T-cell (primary cell): ENCODE results near the gene C9orf152. TPM values are rescaled to one million over a fixed set of nuclear protein-coding genes. Genes with fewer than 3 reads are reported as not detected.
A peak's percentile ranks its signal among the peaks of the same experiment; 100 is the strongest.

Source experiments
- ATAC-seq, 4 experiments: fragments of 200-7000 bp in 3 of 4; fragments of 150-1000 bp in 1 of 4; cut with Tn5 transposase; replicated peaks in 1 of 4; 1 replicate in 3 of 4; 2 replicates in 1 of 4; pipeline ENCODE4 v1.10.0; 2021; ENCODE audit warnings: moderate library complexity in 3 of 4, mild to moderate bottlenecking in 2 of 4, moderate number of reproducible peaks in 1 of 4
- CTCF ChIA-PET, 2 donors: fragments of 300-600 bp; sonication (Branson Sonifier 250); formaldehyde crosslinking; loops; one replicate each; lab custom pipeline; 2022; ENCODE audit warnings: antibody characterized with exemption in 2 of 2; lab: Charles Lee
- POLR2A ChIA-PET, 2 donors: fragments of 300-600 bp; sonication (Branson Sonifier 250); formaldehyde crosslinking; loops; one replicate each; lab custom pipeline; 2022; ENCODE audit warnings: antibody characterized with exemption in 2 of 2; lab: Charles Lee
- DNase-seq, 35 experiments: peaks; one replicate each; pipeline versions ENCODE4 v3.0.0 to v3.0.0-alpha.2; 2013 to 2023
- H3K27ac ChIP-seq: one replicate; pipeline ENCODE4 v1.5.1; 2013; ENCODE audit warnings: low read length
- H3K27me3 ChIP-seq, 2 experiments: replicated peaks in 1 of 2; 1 replicate in 1 of 2; 2 replicates in 1 of 2; pipeline versions ENCODE4 v1.6.1 to v1.7.0; 2013; ENCODE audit warnings: low read length in 1 of 2, mixed read lengths in 1 of 2; ENCODE audit not compliant: control insufficient read depth in 2 of 2, insufficient read depth in 2 of 2; ENCODE audit errors: extremely low read depth in 1 of 2
- H3K36me3 ChIP-seq, 2 donors: 1 replicate in 1 of 2; 2 replicates in 1 of 2; pipeline versions ENCODE4 v1.6.1 to v1.7.0; 2013; ENCODE audit warnings: low read length in 1 of 2; ENCODE audit not compliant: control insufficient read depth in 2 of 2, insufficient read depth in 1 of 2; ENCODE audit errors: extremely low read depth in 1 of 2
- H3K4me1 ChIP-seq, 2 experiments: 1 replicate in 1 of 2; 2 replicates in 1 of 2; pipeline versions ENCODE4 v1.6.1 to v1.7.0; 2013; ENCODE audit warnings: low read length in 2 of 2, mixed read lengths in 1 of 2; ENCODE audit not compliant: insufficient read depth in 2 of 2, control insufficient read depth in 1 of 2; ENCODE audit errors: extremely low read depth in 1 of 2
- H3K4me3 ChIP-seq, 2 donors: 1 replicate in 1 of 2; 2 replicates in 1 of 2; pipeline versions ENCODE4 v1.5.1 to v1.7.0; 2013; ENCODE audit warnings: mild to moderate bottlenecking in 2 of 2, low read length in 1 of 2, moderate library complexity in 1 of 2; ENCODE audit not compliant: control insufficient read depth in 1 of 2; ENCODE audit errors: extremely low read depth in 1 of 2
- H3K9me3 ChIP-seq: 2 replicates; pipeline ENCODE4 v1.7.0; 2013
- H3K27ac Mint-ChIP-seq, 2 donors: one replicate each; pipeline ENCODE4 v1.8.0; 2020 to 2021; ENCODE audit warnings: mild to moderate bottlenecking in 2 of 2, mixed read lengths in 2 of 2
- H3K27me3 Mint-ChIP-seq, 2 donors: one replicate each; pipeline ENCODE4 v1.8.0; 2021 to 2022; ENCODE audit warnings: mixed read lengths in 2 of 2
- H3K36me3 Mint-ChIP-seq: one replicate; pipeline ENCODE4 v1.8.0; 2021; ENCODE audit warnings: mixed read lengths
- H3K4me1 Mint-ChIP-seq, 3 donors: one replicate each; pipeline ENCODE4 v1.8.0; 2020 to 2022; ENCODE audit warnings: mixed read lengths in 3 of 3, mild to moderate bottlenecking in 1 of 3
- H3K4me3 Mint-ChIP-seq, 3 donors: one replicate each; pipeline ENCODE4 v1.8.0; 2020 to 2022; ENCODE audit warnings: mild to moderate bottlenecking in 3 of 3, mixed read lengths in 3 of 3, moderate library complexity in 3 of 3
- H3K9me3 Mint-ChIP-seq, 3 donors: one replicate each; pipeline ENCODE4 v1.8.0; 2020 to 2022; ENCODE audit warnings: mixed read lengths in 3 of 3
- WGBS: methylation state at CpG from one replicate; pipeline ENCODE4 v1.1.5; 2013; ENCODE audit warnings: missing lambda C conversion rate; ENCODE audit not compliant: insufficient coverage; 5-methylcytosine and 5-hydroxymethylcytosine counted together
- total RNA-seq, 35 experiments: library from RNA in 6 of 35; stranded (reverse) in 6 of 35; fragments of 120-200 nt in 1 of 35; gene quantifications; one replicate each; pipeline versions ENCODE4 v1.2.1 to v1.2.4 and lab custom pipeline; 2013 to 2026

C9orf152 gene
- total RNA-seq, 5 donors from 2014 or later (not counting 1 experiment from before 2014, with no cell fraction given): 0.09 to 0.10 (median 0.09) TPM; not detected in 2

DNA sequence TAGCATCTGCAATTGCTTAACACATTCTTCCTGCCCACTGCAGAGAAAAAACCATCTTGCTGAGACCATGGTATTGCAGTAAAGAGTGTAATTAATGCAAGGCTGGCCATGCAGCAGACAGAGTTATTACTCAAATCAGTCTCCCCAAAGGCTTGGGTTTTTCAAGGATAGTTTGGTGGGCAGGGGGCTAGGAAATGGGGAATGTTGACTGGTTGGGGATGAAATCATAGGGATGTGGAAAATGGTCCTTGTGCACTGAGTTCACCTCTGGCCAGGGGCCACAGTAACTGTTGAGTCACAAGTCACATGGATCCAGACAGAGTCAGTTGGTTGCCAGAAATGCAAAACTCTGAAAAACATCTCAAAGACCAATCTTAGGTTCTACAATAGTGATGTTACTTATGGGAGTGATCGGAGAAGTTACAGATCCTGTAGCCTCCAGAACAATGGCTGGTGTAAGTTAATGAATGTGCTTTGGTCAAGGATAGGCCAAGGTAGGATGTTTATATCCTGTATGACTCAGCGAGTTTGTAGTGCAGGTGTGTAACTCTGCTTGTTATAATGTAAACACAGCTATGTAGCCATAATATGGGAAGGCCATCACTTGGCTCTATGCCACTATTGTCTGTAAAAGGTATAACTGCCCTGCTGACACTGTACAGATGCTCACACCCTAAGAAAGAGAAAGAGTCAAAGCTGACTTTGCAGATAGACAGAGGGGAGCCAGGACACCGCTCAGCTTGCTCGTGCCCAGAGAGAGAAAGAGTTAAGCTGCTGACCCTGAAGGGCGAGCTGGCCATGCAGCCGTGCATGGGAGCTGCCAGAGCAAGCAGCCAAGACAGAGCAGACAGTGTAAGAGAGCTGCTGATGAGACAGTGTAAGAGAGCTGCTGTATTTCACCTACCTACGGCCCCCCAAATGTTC, 27.2 kb downstream of the C9orf152 start:
- Mint-ChIP-seq H3K9me3 (peaks cover 0 to 3% (median 3%) of the 10 kb centered on the region in 3 donors), H3K4me3 (no peak overlapping the region), H3K4me1 (peaks cover 0 to 2% (median 0%) of the 10 kb centered on the region in 3 donors), H3K36me3 (no peaks in the 10 kb centered on the region), H3K27ac (no peak overlapping the region), H3K27me3 (no peaks in the 10 kb centered on the region)
- Histone ChIP-seq H3K27me3 (no peaks in the 10 kb centered on the region), H3K9me3 (no peaks in the 10 kb centered on the region), H3K4me3 (no peak overlapping the region), H3K27ac (no peak overlapping the region), H3K4me1 (no peaks in the 10 kb centered on the region), H3K36me3 (no peaks in the 10 kb centered on the region)
- no peak for DNase-seq
- ChIA-PET POLR2A (interaction anchor here in 1 of 2 donors (0.6 kb wide), 1 partner anchor 60 kb away, joined by 3 read pairs; no protein-coding TSS in a partner anchor), CTCF (interaction anchor here in 1 of 2 donors (0.6 kb wide), 1 partner anchor 36 kb away, joined by 3 read pairs; no protein-coding TSS in a partner anchor)
- no peak for ATAC-seq
- 94% methylated on average over 5 of the region's 7 CpGs for WGBS

GRCh38 chr9:110179734-110180133, 28.2 kb downstream of the C9orf152 start:
- ChIA-PET CTCF (interaction anchor here in 1 of 2 donors (0.6 to 0.7 kb wide), 2 partner anchors 12 to 73 kb away, joined by 3 to 4 read pairs; no protein-coding TSS in a partner anchor), POLR2A (interaction anchor here in 1 of 2 donors (0.6 kb wide), 1 partner anchor 59 kb away, joined by 3 read pairs; no protein-coding TSS in a partner anchor)
- H3K4me3 ChIP-seq: no peak overlapping the region
- no peak for ATAC-seq
- no peaks in the 10 kb centered on the region for H3K9me3 ChIP-seq
- H3K4me1 Mint-ChIP-seq: peaks cover 0 to 2% (median 0%) of the 10 kb centered on the region in 3 donors
- H3K9me3 Mint-ChIP-seq: peaks cover 0 to 3% (median 3%) of the 10 kb centered on the region in 3 donors
- no peaks in the 10 kb centered on the region for H3K27me3 ChIP-seq
- H3K27ac ChIP-seq: no peak overlapping the region
- DNase-seq: no peak
- WGBS: no CpG with 5 or more reads among the region's 4 CpGs
- H3K4me1 ChIP-seq: no peaks in the 10 kb centered on the region
- no peaks in the 10 kb centered on the region for H3K36me3 ChIP-seq
- no peaks in the 10 kb centered on the region for H3K27me3 Mint-ChIP-seq
- no peaks in the 10 kb centered on the region for H3K36me3 Mint-ChIP-seq
- no peak overlapping the region for H3K4me3 Mint-ChIP-seq
- H3K27ac Mint-ChIP-seq: no peak overlapping the region

GRCh38 chr9:110178281-110178680, 29.7 kb downstream of the C9orf152 start:
- H3K27ac Mint-ChIP-seq: no peak overlapping the region
- H3K27me3 Mint-ChIP-seq: no peaks in the 10 kb centered on the region
- DNase-seq: no peak
- Histone ChIP-seq H3K27me3 (no peaks in the 10 kb centered on the region), H3K27ac (no peak overlapping the region), H3K4me1 (peaks cover 0 to 3% of the 10 kb centered on the region in 2 experiments), H3K36me3 (no peaks in the 10 kb centered on the region), H3K4me3 (no peak overlapping the region), H3K9me3 (no peaks in the 10 kb centered on the region)
- no peak for ATAC-seq
- H3K4me1 Mint-ChIP-seq: peaks cover 3 to 6% (median 5%) of the 10 kb centered on the region in 3 donors
- ChIA-PET CTCF (no interaction called here), POLR2A (no interaction called here)
- no peak overlapping the region for H3K4me3 Mint-ChIP-seq
- no CpG with 5 or more reads among the region's 1 CpG for WGBS
- no peaks in the 10 kb centered on the region for H3K36me3 Mint-ChIP-seq
- H3K9me3 Mint-ChIP-seq: peaks cover 0 to 3% (median 3%) of the 10 kb centered on the region in 3 donors

GRCh38 chr9:110175275-110175968, 32.5 kb downstream of the C9orf152 start:
- CTCF ChIA-PET: no interaction called here
- Histone ChIP-seq H3K27ac (no peak overlapping the region), H3K4me3 (no peak overlapping the region), H3K36me3 (no peaks in the 10 kb centered on the region), H3K4me1 (peaks cover 0 to 6% of the 10 kb centered on the region in 2 experiments), H3K27me3 (peaks cover 0 to 4% of the 10 kb centered on the region in 2 experiments), H3K9me3 (no peaks in the 10 kb centered on the region)
- H3K9me3 Mint-ChIP-seq: no peaks in the 10 kb centered on the region
- H3K4me1 Mint-ChIP-seq: peaks cover 5 to 10% (median 8%) of the 10 kb centered on the region in 3 donors
- no peak overlapping the region for H3K27ac Mint-ChIP-seq
- peaks cover 6% of the 10 kb centered on the region for H3K36me3 Mint-ChIP-seq
- no peak overlapping the region for H3K4me3 Mint-ChIP-seq
- ATAC-seq (no peak), DNase-seq (no peak)
- H3K27me3 Mint-ChIP-seq: no peaks in the 10 kb centered on the region
- POLR2A ChIA-PET: no interaction called here
- WGBS: 94% methylated on average over 3 of the region's 4 CpGs

- peaks cover 5 to 10% (median 8%) of the 10 kb centered on the region in 3 donors for H3K4me1 Mint-ChIP-seq
- peaks cover 24% of the 10 kb centered on the region for H3K36me3 Mint-ChIP-seq
- H3K4me3 ChIP-seq: peak overlapping the region in 1 of 2 donors; percentile 40
- H3K9me3 Mint-ChIP-seq: no peaks in the 10 kb centered on the region
- ChIA-PET CTCF (interaction anchor here in 1 of 2 donors (0.6 kb wide), 2 partner anchors 29 to 1918 kb away, joined by 3 to 4 read pairs; no protein-coding TSS in a partner anchor), POLR2A (no interaction called here)
- peaks cover 0 to 6% of the 10 kb centered on the region in 2 experiments for H3K4me1 ChIP-seq
- peaks cover 0 to 4% of the 10 kb centered on the region in 2 experiments for H3K27me3 ChIP-seq
- no peak overlapping the region for H3K27ac ChIP-seq
- ATAC-seq: no peak
- H3K9me3 ChIP-seq: no peaks in the 10 kb centered on the region
- no peak for DNase-seq
- no peaks in the 10 kb centered on the region for H3K27me3 Mint-ChIP-seq
- H3K4me3 Mint-ChIP-seq: peak overlapping the region in 1 of 3 donors; percentile 43
- H3K36me3 ChIP-seq: peaks cover 0 to 3% of the 10 kb centered on the region in 2 donors
- 8% methylated on average over 4 of the region's 7 CpGs for WGBS
- no peak overlapping the region for H3K27ac Mint-ChIP-seq
These were observed 34.7 kb downstream of the C9orf152 start for GRCh38 chr9:110173322-110173642.
